ENCODE results near the gene NTHL1.

NTHL1 gene

GRCh38 chr16:1992704-1993317 is 54.8 kb downstream of the NTHL1 start:
- no peak for DNase-seq (ENCODE audit: low read depth in 2 of 2)

DNA sequence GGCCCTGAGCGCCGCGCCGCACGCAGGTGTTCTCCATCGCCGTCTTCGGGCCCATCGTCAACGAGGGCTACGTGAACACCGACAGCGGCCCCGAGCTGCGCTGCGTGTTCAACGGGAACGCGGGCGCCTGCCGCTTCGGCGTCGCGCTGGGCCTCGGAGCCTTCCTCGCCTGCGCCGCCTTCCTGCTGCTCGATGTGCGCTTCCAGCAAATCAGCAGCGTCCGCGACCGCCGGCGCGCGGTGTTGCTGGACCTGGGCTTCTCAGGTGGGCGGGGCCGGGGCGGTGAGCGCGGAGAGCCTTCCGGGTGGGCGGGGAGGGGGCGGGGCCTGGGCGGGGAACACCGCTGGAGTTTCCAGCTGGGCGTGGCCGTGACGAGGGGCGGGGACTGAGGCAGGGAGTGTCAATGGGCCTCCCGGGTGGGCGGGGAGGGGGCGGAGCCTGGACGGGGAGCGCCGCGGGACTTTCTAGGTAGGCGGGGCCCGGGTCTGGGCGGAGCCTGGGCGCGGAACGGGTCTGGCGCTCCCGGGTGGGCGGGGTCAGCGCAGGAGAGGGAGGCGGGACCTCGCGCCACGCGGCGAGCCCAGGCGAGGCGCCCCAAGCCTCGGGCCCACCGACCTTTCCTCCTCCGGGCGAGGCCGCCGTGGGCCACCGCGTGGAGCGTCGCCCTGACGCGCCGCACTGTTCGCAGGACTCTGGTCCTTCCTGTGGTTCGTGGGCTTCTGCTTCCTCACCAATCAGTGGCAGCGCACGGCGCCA is 55.5 kb downstream of the NTHL1 start:
- DNase-seq (ENCODE audit: low read depth in 2 of 2), result peak; percentile 93 to 94

DNA sequence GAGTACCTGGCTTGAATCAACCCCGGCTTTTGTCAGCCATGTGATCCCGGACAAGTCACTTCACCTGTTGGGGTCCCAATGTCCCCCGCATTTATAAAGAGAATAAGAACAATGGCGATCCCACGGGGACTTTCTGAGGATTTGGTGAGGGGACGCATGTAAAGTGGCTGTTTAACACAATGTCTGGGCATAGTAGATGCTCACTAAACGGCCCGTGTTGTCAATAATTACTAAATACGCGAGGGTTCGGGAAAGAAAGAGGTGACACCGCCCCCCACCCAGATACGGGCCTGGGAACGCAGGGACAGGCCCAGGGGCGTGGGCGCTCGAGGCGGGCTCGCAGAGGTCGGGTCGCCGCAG is 56.1 kb downstream of the NTHL1 start:
- no peak for DNase-seq (ENCODE audit: low read depth in 2 of 2)

DNA sequence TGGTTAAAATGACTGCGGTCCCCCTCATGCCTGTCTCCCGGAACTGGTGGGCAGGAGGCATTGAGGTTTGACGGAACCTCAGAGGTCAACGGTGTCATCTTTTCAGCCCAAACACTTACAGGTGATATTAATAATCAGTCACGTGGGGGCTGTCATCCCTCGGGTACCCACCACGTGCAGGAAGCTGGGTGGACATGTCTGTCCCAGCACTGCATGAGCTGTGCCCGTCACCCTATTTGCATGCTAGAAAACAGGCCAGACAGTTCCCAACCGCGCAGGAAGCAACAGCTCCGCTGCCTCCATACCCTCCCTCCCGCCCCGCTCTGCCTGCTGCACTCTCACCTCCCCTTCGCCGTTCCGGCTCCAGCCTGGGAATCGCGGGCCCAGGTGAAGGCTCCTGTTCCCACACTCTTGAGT is 56.5 kb downstream of the NTHL1 start:
- peak in 1 of 2 donors; percentile 37 for DNase-seq (ENCODE audit: low read depth in 2 of 2)

DNA sequence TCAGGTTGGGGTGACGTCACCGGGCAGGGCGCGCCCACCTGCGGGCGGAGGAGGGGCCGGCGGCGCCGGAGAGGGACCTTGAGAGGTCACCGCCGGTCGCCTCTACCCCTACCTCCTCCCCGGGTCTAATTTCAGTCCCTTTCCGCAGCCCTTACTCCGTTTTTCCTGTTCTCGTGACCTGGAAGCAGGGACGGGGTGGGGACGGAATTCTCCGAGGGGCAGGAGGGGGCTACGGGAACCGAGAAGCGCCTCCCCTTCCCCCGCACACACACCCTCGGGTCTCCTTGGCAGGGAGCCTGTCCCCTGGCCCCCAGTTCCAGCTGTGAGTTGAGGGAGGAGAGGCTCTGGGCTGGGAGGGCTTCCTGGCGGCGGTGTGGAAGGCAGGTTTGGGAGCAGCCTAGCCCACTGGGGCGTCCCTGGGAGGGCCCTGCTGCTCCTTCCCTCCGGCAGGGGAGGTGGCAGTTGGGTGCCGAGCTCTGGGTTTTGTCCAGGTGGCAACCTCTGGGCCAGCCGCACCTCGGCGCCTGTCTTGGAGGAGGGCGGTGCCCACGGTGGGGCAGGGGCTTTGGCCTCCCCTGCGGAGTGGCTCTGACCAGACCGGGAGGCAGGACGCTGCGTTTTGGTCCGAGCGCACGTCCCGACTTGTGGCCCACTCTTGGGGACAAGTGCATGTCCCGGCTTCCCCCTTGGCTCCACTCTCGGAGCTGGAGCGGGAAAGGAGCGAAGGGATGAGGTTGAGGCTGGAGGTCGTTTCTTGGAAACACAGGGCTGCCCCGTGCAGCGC is 57.1 kb downstream of the NTHL1 start:
- DNase-seq (ENCODE audit: low read depth in 2 of 2), result peak in 1 of 2 donors; percentile 35

GRCh38 chr16:1990101-1990350 is 57.6 kb downstream of the NTHL1 start:
- DNase-seq (ENCODE audit: low read depth in 2 of 2), result no peak

Data from stimulated activated CD8-positive, alpha-beta memory T cell treated with anti-CD3 and anti-CD28 coated beads, Interleukin-15, amount 100 ng/mL, for 48 hours (primary cell).